ENCODE measurements around the gene ELMOD3. TPM values are rescaled to one million over a fixed set of nuclear protein-coding genes. Genes with fewer than 3 reads are reported as not detected.

ELMOD3 gene
- total RNA-seq, 1 donor from 2014 or later: 8.3 TPM

DNA sequence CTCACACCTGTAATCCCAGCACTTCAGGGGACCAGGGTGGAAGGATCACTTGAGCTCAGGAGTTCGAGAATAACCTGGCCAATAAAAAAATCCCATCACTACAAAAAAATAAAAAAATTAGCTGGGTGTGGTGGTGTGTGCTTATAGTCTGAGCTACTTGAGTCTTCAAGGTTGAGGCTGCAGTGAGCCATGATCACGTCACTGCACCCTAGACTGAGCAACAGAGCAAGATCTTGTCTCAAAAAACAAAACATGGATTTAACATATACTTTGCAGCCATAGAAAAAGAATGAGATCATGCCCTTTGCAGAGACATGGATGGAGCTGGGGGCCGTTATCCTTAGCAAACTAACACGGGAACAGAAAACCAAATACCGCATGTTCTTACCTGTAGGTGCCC is 86.2 kb downstream of the ELMOD3 start:
- no peak for DNase-seq (ENCODE audit: low read depth, low spot score)

Other genes starting within 250 kb of the ELMOD3 start
- gene TCF7L1, start 221.4 kb upstream of the ELMOD3 start, total RNA-seq: 2.4 and 3.5 TPM in 2 replicates
- gene TGOLN2, start 26.8 kb upstream of the ELMOD3 start, total RNA-seq: 132 and 163 TPM in 2 replicates
- 36.3 and 67.8 TPM in 2 replicates for gene RETSAT, start 241 bp upstream of the ELMOD3 start, total RNA-seq
- gene CAPG, start 55.6 kb downstream of the ELMOD3 start, total RNA-seq: 73.1 and 75.6 TPM in 2 replicates
- gene SH2D6, start 63.9 kb downstream of the ELMOD3 start, total RNA-seq: 0.13 TPM in 1 of 2 replicates, not detected in the other
- gene MAT2A, start 184.4 kb downstream of the ELMOD3 start, total RNA-seq: 161 and 214 TPM in 2 replicates
- gene GGCX, start 206.7 kb downstream of the ELMOD3 start, total RNA-seq: 39.1 and 68.9 TPM in 2 replicates
- 14.6 and 19.2 TPM in 2 replicates for gene VAMP8, start 222.8 kb downstream of the ELMOD3 start, total RNA-seq
- gene VAMP5, start 229.7 kb downstream of the ELMOD3 start, total RNA-seq: 60.0 and 101 TPM in 2 replicates
- 164 and 248 TPM in 2 replicates for gene RNF181, start 241.0 kb downstream of the ELMOD3 start, total RNA-seq
- 8.5 and 8.8 TPM in 2 replicates for gene TMEM150A, start 247.9 kb downstream of the ELMOD3 start, total RNA-seq